GM04503 (cell line): ENCODE results near the gene SPEM2.
A peak's percentile ranks its signal among the peaks of the same experiment; 100 is the strongest.

ENCODE experiments used
- DNase-seq: peaks from one replicate; pipeline ENCODE4 v3.0.0-alpha.2; 2012; ENCODE audit warnings: low read depth

Gene SPEM2

GRCh38 chr17:7403977-7404736 lies 21.3 kb upstream of the SPEM2 start, which contains the start of gene TMEM256:
TMEM256 (minus strand) TSS chr17:7404097; CDS start chr17:7404084, 13 bp downstream.
- DNase-seq: peak; percentile 95

GRCh38 chr17:7404737-7405349 lies 20.6 kb upstream of the SPEM2 start:
- no peak for DNase-seq

GRCh38 chr17:7405350-7406234 lies 19.8 kb upstream of the SPEM2 start:
- DNase-seq: no peak

GRCh38 chr17:7406235-7406825 lies 19.1 kb upstream of the SPEM2 start:
- no peak for DNase-seq

GRCh38 chr17:7407082-7407481 lies 18.3 kb upstream of the SPEM2 start:
- DNase-seq: no peak

GRCh38 chr17:7407485-7408251 lies 17.7 kb upstream of the SPEM2 start, which contains the start of gene NLGN2:
NLGN2 (plus strand) TSS chr17:7407845; CDS start chr17:7408256, 411 bp downstream.
- DNase-seq: no peak

- DNase-seq: no peak
Measured at GRCh38 chr17:7408252-7408727, 17.1 kb upstream of the SPEM2 start.

- DNase-seq: no peak
Measured at GRCh38 chr17:7408863-7409262, 16.6 kb upstream of the SPEM2 start.

- DNase-seq: no peak
Measured at GRCh38 chr17:7409716-7410115, 15.7 kb upstream of the SPEM2 start.

GRCh38 chr17:7410634-7411426 lies 14.6 kb upstream of the SPEM2 start:
- DNase-seq: no peak

- DNase-seq: no peak
Measured at GRCh38 chr17:7411427-7411750, 14.0 kb upstream of the SPEM2 start.

- DNase-seq: no peak
Measured at GRCh38 chr17:7413346-7413985, 11.9 kb upstream of the SPEM2 start.

GRCh38 chr17:7414837-7415236 lies 10.6 kb upstream of the SPEM2 start:
- no peak for DNase-seq

- no peak for DNase-seq
Measured at GRCh38 chr17:7415784-7416183, 9.6 kb upstream of the SPEM2 start.

GRCh38 chr17:7416323-7416722 lies 9.1 kb upstream of the SPEM2 start:
- DNase-seq: no peak

- no peak for DNase-seq
Measured at GRCh38 chr17:7417056-7417655, 8.3 kb upstream of the SPEM2 start.

GRCh38 chr17:7418472-7419152 lies 6.8 kb upstream of the SPEM2 start:
- DNase-seq: no peak

- DNase-seq: no peak
Measured at GRCh38 chr17:7419819-7420610, 5.4 kb upstream of the SPEM2 start, which contains the start of gene SPEM1. SPEM1 (plus strand) TSS chr17:7420324; CDS start chr17:7420385, 61 bp downstream.
